C4-2B (cell line): ENCODE results near the gene BIRC3.
A peak's percentile ranks its signal among the peaks of the same experiment; 100 is the strongest.
"Not testable (repeated sequence)": the region's sequence is repeated elsewhere in the genome, so short reads cannot be mapped to it uniquely, and the experiment has no call there.

Experiments used
- H3K27ac ChIP-seq: fragments of 450-650 bp; 2 replicates; pipeline ENCODE4 v1.5.1; 2017
- CTCF ChIP-seq: fragments of 450-650 bp; conservative IDR thresholded peaks from 2 replicates; pipeline ENCODE4 v1.5.1; 2017; ENCODE audit warnings: mild to moderate bottlenecking
- ZFX ChIP-seq: fragments of 450-650 bp; IDR thresholded peaks from 2 replicates; pipeline ENCODE4 v1.6.1; 2017

Gene BIRC3

GRCh38 chr11:102295045-102295444, 22.2 kb upstream of the BIRC3 start:
- TF ChIP-seq CTCF (no peak), ZFX (no peak)
- no peak overlapping the region for H3K27ac ChIP-seq

- H3K27ac ChIP-seq = not testable (repeated sequence)
Observed at GRCh38 chr11:102296757-102297156, 20.5 kb upstream of the BIRC3 start.

- H3K27ac ChIP-seq = not testable (repeated sequence)
Observed at GRCh38 chr11:102300837-102301236, 16.4 kb upstream of the BIRC3 start.

- TF ChIP-seq ZFX (no peak), CTCF (no peak)
- no peak overlapping the region for H3K27ac ChIP-seq
Observed at GRCh38 chr11:102302241-102302640, 15.0 kb upstream of the BIRC3 start.

- TF ChIP-seq ZFX (no peak), CTCF (no peak)
- H3K27ac ChIP-seq = no peak overlapping the region
Observed at GRCh38 chr11:102304686-102305085, 12.6 kb upstream of the BIRC3 start.

- no peak overlapping the region; the same call in 1 of the 2 replicates for H3K27ac ChIP-seq
- TF ChIP-seq ZFX (no peak), CTCF (no peak)
Observed at GRCh38 chr11:102305352-102306047, 11.8 kb upstream of the BIRC3 start.

- TF ChIP-seq ZFX (no peak), CTCF (peak; percentile 16; the same call in 1 of the 2 replicates)
- H3K27ac ChIP-seq = no peak overlapping the region; the same call in 1 of the 2 replicates
Observed at GRCh38 chr11:102306048-102306597, 11.2 kb upstream of the BIRC3 start.

GRCh38 chr11:102306817-102307726, 10.2 kb upstream of the BIRC3 start:
- H3K27ac ChIP-seq = no peak overlapping the region
- TF ChIP-seq ZFX (no peak), CTCF (no peak)
